CD4-positive, alpha-beta T cell treated with Interferon gamma for 1 hour (primary cell): ENCODE results near the gene PNMA6E.
A peak's percentile ranks its signal among the peaks of the same experiment; 100 is the strongest.

Experiments used
- DNase-seq: peaks from one replicate; pipeline ENCODE4 v3.0.0-alpha.2; 2020

Gene PNMA6E

DNA sequence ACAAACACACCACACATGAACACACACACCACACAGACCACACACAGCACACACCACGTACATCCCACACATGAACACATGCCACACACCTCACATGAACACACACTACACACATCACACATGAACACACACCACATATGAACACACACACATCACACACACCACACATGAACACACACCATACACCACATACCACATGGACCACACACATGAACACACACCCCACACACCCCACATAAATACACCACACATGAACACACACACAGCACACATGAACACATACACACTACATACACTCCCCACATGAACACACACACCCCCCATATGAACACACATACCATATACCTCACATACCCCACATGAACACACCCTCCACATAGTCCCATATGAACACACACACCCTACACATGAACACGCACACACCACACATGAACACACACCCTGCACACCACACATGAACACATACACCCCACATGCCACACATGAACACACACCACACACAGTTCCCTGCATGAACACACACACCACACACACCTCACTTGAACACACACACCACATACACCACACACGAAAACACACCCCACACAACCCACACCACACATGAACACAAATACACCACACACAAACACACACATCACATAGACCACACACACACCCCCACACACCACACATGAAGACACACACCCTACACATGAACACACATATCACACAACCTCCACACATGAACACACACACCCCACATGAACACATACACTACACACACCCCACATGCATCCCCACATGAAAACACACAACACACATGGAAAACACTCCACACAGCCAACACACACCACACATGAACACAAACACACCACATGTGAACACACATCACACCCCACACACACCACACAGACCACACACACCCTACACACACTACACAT, 18.3 kb downstream of the PNMA6E start:
- no peak for DNase-seq

DNA sequence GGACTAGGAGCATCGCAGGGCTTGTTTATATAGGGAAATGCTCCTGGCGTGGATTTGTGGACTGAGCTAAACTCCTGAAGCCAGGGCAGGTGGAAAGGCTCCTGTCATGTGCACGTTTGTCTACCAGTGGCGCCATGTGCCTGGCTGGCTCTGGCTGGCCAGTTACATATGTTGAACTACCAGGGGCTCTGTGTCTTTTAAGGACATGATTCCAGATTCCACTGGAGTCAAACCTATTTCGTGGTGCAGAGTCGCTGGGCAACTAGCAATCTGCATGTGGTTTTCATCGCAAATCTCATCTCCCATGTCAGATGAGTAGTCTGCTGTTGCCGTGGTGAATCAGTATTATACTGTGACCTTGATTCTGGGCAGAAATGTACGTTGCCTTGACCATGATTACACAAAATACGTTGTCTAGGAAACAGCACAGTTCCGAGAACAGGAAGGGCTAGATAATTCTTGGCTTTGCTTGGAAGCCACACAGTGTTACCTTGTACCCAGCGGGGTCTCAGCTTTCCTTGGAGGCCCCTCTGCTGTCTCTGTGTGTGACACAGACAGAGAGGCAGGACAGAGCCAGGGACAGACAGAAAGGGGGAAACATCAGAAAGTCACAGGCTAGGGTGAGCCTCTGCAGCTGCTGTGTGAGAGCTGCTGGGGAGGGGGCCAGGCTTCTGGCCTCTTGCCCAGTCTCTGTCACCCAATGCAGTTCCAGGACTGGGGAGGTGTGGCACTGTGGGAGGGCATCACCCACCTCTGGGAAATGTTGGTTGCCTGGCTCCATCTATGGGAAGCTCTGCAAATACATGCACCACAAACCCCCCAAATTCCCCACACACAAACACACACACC, 19.2 kb downstream of the PNMA6E start:
- DNase-seq, result peak; percentile 15

DNA sequence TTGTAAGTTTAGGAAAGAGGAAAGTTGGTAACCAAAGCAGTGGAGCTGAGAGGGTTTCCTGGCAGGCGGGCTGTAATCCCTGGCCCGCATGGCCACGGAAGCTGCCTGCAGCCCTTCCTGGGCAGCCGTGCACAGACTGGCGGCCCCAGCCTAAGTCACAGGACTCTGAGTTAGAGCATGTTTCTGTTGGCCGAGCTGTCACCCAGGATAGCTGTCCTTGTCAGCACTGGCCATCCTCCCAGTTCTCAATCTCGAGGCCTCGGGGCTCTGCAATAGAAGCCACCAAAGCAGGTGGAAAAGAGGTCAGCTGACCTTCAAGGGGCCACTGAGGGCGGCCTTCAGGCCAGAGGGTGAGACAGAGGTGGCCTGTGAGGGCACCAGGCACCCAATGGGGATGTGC, 20.5 kb downstream of the PNMA6E start:
- DNase-seq, result no peak

DNA sequence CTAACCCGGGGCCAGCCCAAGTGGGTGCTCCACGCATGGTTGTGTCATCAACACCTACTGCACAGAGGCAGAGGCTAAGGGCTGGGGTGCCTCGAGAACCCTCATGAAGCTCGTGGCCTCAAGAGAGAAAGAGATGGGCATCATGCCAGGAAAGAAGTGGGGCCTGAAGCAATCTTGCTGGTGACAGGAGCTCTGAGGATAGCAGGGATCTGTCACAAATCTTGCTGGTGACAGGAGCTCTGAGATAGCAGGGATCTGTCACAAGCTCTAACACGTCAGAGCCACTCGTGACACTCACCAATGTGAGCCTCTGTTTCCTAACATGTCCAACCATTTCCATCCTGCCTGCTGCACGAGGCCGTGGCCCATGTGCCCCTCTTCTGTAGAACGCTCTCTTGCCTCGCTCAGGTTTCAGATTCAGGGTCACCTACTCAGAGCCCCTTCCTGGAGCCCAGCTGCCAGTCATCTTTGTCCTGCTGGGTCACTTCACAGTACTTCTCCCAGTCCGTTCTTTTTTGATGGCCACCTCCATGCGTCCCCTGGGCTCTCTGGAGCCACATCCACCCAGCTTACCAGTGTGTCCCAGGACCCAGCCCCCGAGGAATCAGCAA, 21.1 kb downstream of the PNMA6E start:
- DNase-seq, result no peak

DNA sequence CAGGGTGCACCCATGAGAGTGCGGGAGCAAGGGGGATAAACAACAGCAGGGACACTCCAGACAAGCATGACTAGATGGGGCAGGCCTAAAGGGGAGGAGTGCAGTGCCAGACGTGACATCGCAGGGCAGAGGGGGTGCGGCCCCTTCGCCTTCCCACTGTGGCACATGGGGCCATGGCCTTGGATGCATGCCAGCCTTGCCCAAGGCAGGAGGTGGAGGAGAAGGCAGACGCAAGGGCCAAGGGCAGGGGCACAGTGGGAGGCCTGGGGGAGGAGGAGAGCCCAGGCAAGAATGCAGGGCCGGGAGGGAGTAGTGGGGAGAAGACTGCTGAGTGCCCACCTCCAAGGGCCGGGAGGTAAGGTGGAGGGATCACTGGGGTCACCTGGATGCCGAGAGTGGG, 21.6 kb downstream of the PNMA6E start:
- DNase-seq, result no peak

DNA sequence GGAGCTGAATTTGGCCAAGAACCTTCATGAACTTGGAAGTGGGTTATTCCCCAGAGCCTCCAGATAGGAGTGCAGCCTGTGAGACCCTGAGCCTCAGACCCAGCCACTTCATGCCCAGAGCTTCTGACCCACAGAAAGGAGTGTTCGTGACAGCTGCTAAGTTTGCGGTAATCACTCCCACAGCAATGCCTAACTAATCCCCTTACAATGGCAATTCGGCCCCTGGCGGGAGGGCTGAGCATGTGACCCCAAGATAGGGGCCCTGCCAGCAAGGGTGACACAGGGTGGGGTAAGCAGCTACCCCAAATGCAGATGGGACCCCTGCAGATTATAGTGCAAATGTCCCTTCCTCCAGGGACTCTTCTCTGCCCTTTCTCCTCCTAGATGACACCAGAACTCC, 22.5 kb downstream of the PNMA6E start:
- no peak for DNase-seq

DNA sequence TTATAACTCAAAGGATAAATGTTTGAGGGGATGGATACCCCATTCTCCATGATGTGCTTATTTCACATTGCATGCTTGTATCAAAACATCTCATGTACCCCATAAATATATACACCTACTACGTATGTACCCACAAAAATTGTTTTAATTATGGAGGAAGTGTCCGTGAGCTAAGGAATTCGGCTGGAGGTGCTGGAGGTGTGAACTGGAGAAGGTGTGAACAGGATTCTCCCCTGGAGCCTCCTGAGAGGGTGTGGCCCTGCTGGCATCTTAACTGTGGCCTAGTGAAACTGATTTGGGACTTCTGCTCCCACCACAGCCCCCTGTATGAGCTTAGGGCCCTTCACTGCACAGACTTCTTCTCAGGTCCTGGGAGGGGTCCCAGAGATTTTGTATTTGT, 23.4 kb downstream of the PNMA6E start:
- no peak for DNase-seq

DNA sequence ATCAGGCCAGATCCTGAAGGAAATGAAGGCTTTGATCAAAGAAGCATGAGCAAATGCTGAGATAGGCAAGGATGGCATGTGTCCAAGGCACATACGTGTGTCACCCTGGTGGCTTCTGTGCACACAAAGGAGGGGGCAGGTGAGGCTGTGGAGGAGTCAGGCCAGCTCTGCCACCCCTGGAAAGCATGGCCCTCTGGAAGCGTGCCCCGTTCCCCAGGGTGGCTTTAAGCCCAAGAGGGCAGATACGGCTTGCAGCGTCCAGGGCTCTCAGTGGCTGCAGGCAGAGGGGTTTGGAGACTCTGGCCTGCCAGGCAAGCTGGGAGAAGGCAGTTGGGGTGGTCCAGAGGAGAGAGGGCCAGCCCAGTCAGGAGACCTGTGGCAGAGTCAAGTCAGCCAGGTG, 25.6 kb downstream of the PNMA6E start:
- DNase-seq, result no peak

DNA sequence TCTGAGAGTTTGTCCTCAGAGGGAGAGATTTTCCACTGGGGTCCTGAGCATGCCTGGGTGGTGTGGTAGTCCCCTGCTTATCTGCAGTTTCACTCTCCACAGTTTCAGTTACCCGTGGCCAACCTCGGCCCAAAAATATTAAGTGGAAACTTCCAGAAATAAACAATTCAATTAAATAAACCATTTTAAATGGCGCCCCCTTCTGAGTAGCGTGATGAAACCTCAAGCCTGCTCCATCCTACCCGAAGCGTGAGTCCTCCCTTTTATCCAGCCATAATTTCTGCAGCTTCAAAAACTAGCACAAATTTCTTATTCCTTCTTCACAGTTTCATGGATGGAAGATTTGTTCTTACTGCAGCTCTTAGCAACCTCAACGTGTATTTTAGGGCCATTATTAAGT, 26.7 kb downstream of the PNMA6E start:
- no peak for DNase-seq

DNA sequence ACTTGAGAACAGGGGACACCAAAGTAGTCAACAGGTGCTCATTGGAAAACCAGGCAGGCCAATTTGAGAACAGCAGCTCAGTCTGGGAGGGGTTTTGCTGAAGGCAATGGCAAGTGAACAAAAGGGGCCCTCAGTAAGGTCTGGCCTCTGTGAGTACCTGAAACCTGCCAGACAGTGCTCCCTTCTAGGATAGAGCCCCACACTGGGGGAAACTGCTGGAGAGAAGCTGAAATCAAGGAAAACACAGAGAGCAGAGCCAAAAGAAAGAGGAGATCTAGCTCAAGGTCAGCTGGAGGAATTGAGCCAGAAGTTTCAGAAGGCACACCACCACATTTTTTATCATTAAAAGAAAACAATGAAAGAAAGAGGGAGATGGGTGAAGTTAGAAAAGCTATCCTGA, 28.2 kb downstream of the PNMA6E start:
- no peak for DNase-seq

DNA sequence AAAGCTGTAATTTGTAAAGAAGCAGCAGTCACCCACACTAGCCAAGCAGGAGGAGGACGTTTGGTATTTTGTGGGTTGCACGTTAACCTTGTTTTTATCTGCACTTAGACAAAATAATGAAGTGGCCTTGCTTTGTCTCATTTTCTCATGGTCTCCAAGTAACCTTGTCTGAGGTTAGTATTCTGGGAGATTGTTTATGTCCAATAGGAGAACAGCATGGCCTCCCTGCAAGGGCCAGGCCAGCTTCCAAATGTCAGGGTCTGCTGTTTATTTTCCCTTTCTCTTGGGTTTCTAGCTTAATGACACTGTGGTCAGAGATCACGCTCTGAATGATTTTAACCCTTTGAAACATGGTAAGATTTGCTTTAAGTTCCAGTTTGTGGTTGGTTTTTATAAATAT, 29.9 kb downstream of the PNMA6E start:
- no peak for DNase-seq

DNA sequence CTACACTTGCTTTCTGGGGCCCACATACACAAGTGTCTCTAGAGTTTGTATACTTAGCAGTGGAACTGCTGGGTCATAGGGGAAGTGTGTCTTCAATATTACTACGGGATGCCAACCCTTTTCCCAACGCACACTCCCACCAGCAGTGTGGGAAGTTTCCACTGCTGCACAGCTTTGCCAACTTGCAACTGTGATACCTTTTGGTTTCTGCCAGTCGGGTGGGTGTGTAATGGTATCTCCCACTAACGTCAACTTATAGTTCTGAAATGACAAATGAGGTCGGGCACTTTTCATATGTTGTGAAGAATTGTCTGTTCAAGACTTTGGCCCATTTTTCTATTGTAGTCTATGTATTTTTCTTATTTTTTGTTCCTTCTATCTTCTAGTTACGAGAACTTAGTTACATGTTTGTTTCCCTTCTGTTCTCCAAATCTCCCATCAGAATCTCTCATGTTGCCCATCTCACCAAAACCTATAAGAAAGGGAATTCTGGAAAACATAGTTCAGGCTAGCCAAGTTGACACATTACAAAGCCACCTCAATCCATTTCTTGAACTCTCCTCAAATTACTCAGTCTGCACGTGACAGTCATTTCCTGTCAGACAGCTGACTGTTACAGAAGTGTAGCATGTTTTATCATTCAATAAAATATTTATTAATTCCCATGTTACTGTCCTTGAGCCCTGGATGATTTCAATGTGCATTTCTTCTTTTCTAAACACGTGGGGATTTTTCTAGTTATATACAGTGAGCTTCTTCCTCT, 30.7 kb downstream of the PNMA6E start:
- DNase-seq, result no peak

DNA sequence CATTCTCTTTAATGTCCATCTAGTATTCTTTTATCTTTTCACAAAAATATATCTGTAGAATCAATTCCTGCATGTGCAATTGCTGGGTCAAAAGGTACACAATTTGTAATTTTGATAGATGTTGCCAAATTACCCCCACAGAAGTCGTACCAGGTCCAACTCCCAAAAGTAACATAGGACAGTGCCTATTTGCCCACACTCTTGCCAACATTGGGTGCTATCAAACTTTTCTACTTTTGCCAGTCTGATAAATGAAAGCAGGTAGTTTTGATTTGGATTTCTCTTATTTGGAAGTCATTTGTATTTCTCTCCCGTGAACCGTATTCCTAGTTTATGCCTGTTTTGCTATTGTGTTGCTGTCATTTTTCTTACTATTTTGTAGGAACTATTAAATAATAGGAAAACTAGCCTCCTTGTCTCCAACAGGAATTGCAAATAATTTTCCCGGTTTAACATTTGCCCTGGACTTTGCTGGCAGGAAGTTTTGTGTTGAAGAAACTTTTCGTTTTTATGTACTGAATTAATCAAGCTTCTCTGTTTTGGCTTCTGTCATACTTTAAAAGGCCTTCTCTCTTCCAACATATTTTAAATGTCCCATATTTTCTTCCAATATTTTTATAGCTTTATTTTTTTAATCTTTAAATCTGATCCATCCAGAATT, 34.1 kb downstream of the PNMA6E start:
- DNase-seq, result no peak

DNA sequence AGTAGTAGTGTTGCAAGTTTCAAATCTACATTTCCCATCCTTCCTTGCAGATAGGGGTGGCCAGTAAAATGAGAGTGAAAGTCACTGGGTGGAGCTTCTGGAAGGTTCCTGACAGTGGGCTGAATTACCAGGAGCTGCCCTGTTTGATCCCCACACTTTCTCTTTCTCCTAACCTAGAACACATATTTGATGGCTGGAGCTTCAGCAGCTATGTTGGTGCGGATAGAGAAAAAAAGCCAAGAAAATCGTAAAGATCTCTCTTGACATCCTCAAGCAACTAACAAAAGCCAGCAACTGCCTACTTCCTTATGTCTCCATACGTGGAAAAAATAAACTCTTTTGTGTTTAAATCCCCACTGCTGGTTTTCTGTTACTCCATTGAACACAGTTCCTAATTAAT, 35.0 kb downstream of the PNMA6E start:
- no peak for DNase-seq

DNA sequence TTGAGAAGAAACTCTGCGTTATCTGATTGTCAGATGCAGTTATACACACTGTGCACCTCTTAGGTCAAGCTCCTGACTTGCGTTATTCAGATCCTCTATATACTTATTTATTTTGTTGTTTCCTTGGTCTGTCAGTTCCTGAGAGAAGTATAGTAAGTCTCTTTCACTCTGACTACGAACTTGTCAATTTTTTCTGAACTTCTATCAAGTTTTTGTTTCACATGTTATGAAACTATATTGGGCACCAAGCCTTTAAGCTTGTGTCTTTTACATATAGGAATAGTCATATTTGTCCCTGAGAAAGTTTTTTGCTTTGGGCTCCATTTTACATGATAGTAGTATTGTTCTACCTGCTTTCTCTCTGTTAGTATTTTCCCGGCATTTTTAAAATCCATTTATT, 35.5 kb downstream of the PNMA6E start:
- no peak for DNase-seq

DNA sequence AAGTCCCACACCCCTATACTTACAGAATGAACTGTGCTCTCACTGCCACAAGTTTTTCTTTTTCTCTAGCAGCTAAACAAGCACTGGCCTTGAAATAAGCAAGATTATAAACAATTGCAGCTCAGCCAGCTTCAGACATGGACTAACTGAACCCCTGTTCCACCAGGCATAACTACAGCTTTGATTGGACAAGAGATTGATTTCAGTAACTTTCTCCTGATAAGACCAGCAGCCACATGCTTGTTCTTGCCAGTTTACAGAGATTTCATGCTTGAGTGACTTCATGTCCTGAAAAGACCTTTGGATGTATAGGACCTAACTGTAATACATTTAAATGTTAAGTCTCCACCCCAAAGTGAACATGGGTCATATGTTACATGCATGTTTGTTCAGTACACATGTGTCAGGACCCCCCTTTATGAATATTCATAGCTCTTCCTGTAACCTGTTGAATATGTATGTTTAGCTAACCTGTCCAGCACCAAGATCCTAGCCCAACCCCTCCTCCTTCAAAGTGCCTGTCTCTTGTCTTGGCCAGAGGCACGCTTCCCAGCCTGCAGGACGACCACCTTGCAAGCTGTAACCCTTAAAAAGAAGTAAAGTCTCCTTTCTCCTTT, 39.3 kb downstream of the PNMA6E start:
- no peak for DNase-seq

DNA sequence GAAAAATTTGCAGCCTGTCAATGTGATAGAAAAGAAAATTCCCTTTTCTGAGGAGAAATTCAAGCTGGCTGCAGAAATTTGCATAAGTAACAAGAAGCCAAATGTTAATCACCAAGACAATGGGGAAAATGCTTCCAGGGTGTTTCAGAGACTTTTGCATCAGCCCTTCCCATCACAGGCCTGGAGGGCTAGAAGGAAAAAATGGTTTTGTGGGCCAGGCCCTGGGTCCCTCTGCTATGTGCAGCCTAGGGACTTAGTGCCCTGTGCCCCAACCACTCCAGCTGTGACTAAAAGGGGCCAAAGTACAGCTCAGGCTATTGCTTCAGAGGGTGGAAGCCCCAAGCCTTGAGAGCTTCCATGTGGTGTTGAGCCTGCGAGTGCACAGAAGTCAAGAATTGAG, 43.3 kb downstream of the PNMA6E start:
- DNase-seq, result no peak

DNA sequence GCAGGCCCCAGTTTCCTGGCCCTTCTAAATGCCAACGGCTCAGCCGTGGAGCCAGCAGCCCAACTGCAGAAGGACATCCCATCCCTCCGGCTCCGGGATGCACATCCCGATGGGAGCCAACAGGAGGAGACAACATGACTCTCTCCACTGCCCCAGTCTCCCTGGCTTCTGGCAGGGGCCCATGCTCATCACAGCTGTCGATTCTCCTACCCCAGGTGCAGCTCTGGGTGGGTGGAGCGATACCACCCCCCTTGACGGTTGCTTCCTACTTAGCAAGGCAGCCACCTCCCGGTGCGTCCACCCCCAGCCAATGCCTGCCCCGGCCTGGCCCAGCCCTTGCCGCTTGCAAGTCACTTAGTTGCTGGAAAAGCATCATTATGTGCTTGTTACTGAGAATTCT, 47.7 kb downstream of the PNMA6E start:
- DNase-seq, result no peak

DNA sequence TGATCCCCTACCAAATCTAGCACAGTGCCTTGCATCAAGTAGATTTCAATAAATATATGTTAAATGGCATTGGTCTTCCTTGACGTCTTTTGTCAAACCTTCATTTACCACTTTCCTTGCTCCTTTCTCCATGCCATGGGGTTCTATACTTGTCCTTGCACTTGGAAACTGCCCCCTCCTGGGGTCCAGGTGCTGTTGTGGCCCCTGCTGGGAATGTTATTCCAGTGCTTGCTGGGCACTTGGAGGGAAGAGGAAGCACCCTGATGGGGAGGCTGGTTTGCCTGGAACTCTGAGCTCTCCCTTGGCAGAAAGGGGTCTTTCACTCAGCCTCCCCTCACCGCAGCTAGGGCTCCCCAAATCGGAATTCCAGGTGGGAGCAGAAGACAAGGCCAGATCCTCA, 48.3 kb downstream of the PNMA6E start:
- no peak for DNase-seq

DNA sequence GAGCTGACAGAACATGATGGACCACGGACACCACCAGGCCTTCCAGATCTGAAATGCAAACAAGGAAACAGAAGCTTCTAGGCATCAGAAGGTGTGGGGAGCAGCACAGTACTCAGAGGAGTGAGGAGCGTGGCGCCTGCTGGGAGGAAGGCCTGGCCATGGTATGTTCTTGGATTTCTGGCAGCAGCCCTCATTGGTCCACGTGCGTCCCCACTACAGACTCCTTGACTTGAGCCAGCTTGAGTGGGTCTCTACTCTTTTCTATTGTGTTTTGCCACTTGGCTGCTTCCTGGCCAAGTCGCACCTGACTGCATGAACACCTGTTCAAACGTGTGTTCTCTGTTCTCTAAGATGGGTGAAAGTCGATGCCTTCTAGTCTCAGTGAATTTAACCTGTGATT, 49.2 kb downstream of the PNMA6E start:
- no peak for DNase-seq

DNA sequence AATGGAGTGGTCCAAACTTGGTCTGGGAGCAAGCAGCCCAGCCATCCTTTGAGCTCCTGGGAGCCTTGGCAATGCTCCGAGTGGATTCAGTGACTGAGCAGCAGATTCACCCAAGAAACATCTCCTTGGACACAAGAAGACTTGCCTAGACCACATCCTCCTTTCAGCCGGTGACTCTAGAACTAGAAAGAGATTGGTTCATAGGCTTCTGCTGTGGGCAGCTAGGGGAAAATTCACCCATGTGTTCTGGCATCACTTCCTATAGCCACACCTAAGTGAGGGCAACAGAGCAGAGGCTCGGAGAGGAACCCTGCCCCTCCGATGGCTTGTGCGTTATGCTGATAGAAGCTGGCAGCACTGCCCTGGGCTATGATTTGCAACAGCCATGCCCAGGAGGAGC, 51.2 kb downstream of the PNMA6E start:
- DNase-seq, result no peak

DNA sequence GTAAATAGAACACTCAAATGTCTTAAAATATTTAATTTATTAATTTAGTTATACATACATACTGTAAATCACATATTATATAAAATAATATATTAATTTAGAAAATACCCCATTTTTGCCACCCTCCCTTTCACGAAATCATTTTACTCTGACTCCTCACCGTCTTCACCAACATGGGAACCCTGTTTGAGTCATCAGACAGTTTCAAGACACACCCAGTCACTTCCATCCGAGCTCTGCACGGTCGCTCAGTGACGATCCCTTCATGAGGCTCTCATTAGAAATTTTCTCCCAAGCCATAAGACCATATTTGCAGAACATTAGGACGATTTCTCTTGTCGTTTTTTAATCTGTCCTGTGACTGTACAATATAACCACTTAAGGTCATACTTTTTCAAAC, 52.7 kb downstream of the PNMA6E start:
- no peak for DNase-seq
